ENCODE measurements around the gene CFAP52. TPM values are rescaled to one million over a fixed set of nuclear protein-coding genes. Genes with fewer than 3 reads are reported as not detected.
A peak's percentile ranks its signal among the peaks of the same experiment; 100 is the strongest.
"Not testable (repeated sequence)": the region's sequence is repeated elsewhere in the genome, so short reads cannot be mapped to it uniquely, and the experiment has no call there.

Gene CFAP52
- total RNA-seq = not detected

- DNase-seq (ENCODE audit: low spot score) = peak; percentile 77
Observed at GRCh38 chr17:9576521-9577372, at the start of gene CFAP52. CFAP52 (plus strand) TSS chr17:9576642; CDS start chr17:9576696, 54 bp downstream.

- no peak for DNase-seq (ENCODE audit: low spot score)
Observed at GRCh38 chr17:9527788-9528187, 48.7 kb upstream of the CFAP52 start.

GRCh38 chr17:9529033-9529700 lies 47.3 kb upstream of the CFAP52 start:
- DNase-seq (ENCODE audit: low spot score) = no peak

- DNase-seq (ENCODE audit: low spot score) = no peak
Observed at GRCh38 chr17:9531034-9531433, 45.4 kb upstream of the CFAP52 start.

GRCh38 chr17:9532715-9533114 lies 43.7 kb upstream of the CFAP52 start:
- DNase-seq (ENCODE audit: low spot score) = no peak

- no peak for DNase-seq (ENCODE audit: low spot score)
Observed at GRCh38 chr17:9533441-9533840, 43.0 kb upstream of the CFAP52 start.

GRCh38 chr17:9536061-9536460 lies 40.4 kb upstream of the CFAP52 start:
- no peak for DNase-seq (ENCODE audit: low spot score)

GRCh38 chr17:9537177-9537776 lies 39.2 kb upstream of the CFAP52 start:
- no peak for DNase-seq (ENCODE audit: low spot score)

- no peak for DNase-seq (ENCODE audit: low spot score)
Observed at GRCh38 chr17:9538626-9539025, 37.8 kb upstream of the CFAP52 start.

- DNase-seq (ENCODE audit: low spot score) = no peak
Observed at GRCh38 chr17:9541718-9542117, 34.7 kb upstream of the CFAP52 start.

- DNase-seq (ENCODE audit: low spot score) = no peak
Observed at GRCh38 chr17:9544221-9544620, 32.2 kb upstream of the CFAP52 start.

- DNase-seq (ENCODE audit: low spot score) = no peak
Observed at GRCh38 chr17:9549215-9549614, 27.2 kb upstream of the CFAP52 start.

- DNase-seq (ENCODE audit: low spot score) = no peak
Observed at GRCh38 chr17:9553181-9553580, 23.3 kb upstream of the CFAP52 start.

- no peak for DNase-seq (ENCODE audit: low spot score)
Observed at GRCh38 chr17:9553596-9553995, 22.8 kb upstream of the CFAP52 start.

GRCh38 chr17:9554715-9555114 lies 21.7 kb upstream of the CFAP52 start:
- not testable (repeated sequence) for DNase-seq (ENCODE audit: low spot score)

- no peak for DNase-seq (ENCODE audit: low spot score)
Observed at GRCh38 chr17:9557161-9557755, 19.2 kb upstream of the CFAP52 start.

- DNase-seq (ENCODE audit: low spot score) = no peak
Observed at GRCh38 chr17:9557857-9558256, 18.6 kb upstream of the CFAP52 start.

- no peak for DNase-seq (ENCODE audit: low spot score)
Observed at GRCh38 chr17:9564104-9564503, 12.3 kb upstream of the CFAP52 start.

- DNase-seq (ENCODE audit: low spot score) = no peak
Observed at GRCh38 chr17:9566067-9566466, 10.4 kb upstream of the CFAP52 start.

- not testable (repeated sequence) for DNase-seq (ENCODE audit: low spot score)
Observed at GRCh38 chr17:9566739-9567138, 9.7 kb upstream of the CFAP52 start.

GRCh38 chr17:9568004-9568403 lies 8.4 kb upstream of the CFAP52 start:
- no peak for DNase-seq (ENCODE audit: low spot score)

- no peak for DNase-seq (ENCODE audit: low spot score)
Observed at GRCh38 chr17:9568957-9569588, 7.4 kb upstream of the CFAP52 start.
